Neuronal stem cell (in vitro differentiated cells): ENCODE results near the gene ZSWIM5. TPM values are rescaled to one million over a fixed set of nuclear protein-coding genes. Genes with fewer than 3 reads are reported as not detected.
"Not testable (repeated sequence)": the region's sequence is repeated elsewhere in the genome, so short reads cannot be mapped to it uniquely, and the experiment has no call there.

Experiments
- DNase-seq: peaks from one replicate; pipeline ENCODE4 v3.0.0-alpha.2; 2013; ENCODE audit warnings: low spot score
- H2AFZ ChIP-seq: one replicate; pipeline ENCODE4 v1.6.1; 2013; ENCODE audit warnings: mild to moderate bottlenecking, low read length, inconsistent platforms
- H2AK5ac ChIP-seq: 2 replicates; pipeline ENCODE4 v1.6.1; 2013; ENCODE audit warnings: low read depth, mild to moderate bottlenecking, inconsistent platforms, low read length, moderate library complexity, mixed read lengths
- H2BK120ac ChIP-seq: 2 replicates; pipeline ENCODE4 v1.6.1; 2013; ENCODE audit warnings: low read depth, mild to moderate bottlenecking, inconsistent platforms, low read length, moderate library complexity, mixed read lengths
- H2BK12ac ChIP-seq: one replicate; pipeline ENCODE4 v1.6.1; 2013; ENCODE audit warnings: low read length, inconsistent platforms
- H2BK15ac ChIP-seq: 2 replicates; pipeline ENCODE4 v1.6.1; 2013; ENCODE audit warnings: mild to moderate bottlenecking, low read length, inconsistent platforms, mixed read lengths
- H2BK5ac ChIP-seq: one replicate; pipeline ENCODE4 v1.6.1; 2013; ENCODE audit warnings: inconsistent platforms, mild to moderate bottlenecking, low read length, moderate library complexity
- H3K14ac ChIP-seq: one replicate; pipeline ENCODE4 v1.6.1; 2013; ENCODE audit warnings: low read length, inconsistent platforms
- H3K18ac ChIP-seq: 2 replicates; pipeline ENCODE4 v1.6.1; 2013; ENCODE audit warnings: low read length, inconsistent platforms
- H3K23ac ChIP-seq: 2 replicates; pipeline ENCODE4 v1.6.1; 2013; ENCODE audit warnings: low read depth, mild to moderate bottlenecking, mixed read lengths, low read length, inconsistent platforms; ENCODE audit not compliant: poor library complexity
- H3K27ac ChIP-seq: replicated peaks from 3 replicates; pipeline ENCODE4 v1.5.1; 2013; ENCODE audit warnings: low read length, inconsistent platforms
- H3K27me3 ChIP-seq, 3 experiments: 2 replicates each; pipeline ENCODE4 v1.6.1; 2013; ENCODE audit warnings: low read length in 3 of 3, mild to moderate bottlenecking in 2 of 3, inconsistent platforms in 1 of 3, low read depth in 1 of 3, mixed read lengths in 1 of 3, moderate library complexity in 1 of 3; ENCODE audit not compliant: control insufficient read depth in 3 of 3, insufficient read depth in 3 of 3
- H3K36me3 ChIP-seq, 2 donors: replicated peaks in 1 of 2; 2 replicates each; pipeline ENCODE4 v1.6.1; 2013; ENCODE audit warnings: low read length in 2 of 2; ENCODE audit not compliant: control insufficient read depth in 2 of 2, insufficient read depth in 2 of 2
- H3K4ac ChIP-seq: 2 replicates; pipeline ENCODE4 v1.6.1; 2013; ENCODE audit warnings: inconsistent platforms, mild to moderate bottlenecking, low read length, moderate library complexity
- H3K4me1 ChIP-seq, 2 donors: 1 replicate in 1 of 2; 2 replicates in 1 of 2; pipeline ENCODE4 v1.6.1; 2013; ENCODE audit warnings: low read length in 2 of 2, low read depth in 1 of 2; ENCODE audit not compliant: control insufficient read depth in 2 of 2, insufficient read depth in 1 of 2
- H3K4me2 ChIP-seq: one replicate; pipeline ENCODE4 v1.6.1; 2013; ENCODE audit warnings: mild to moderate bottlenecking, low read length, inconsistent platforms; ENCODE audit not compliant: insufficient read depth, poor library complexity, severe bottlenecking
- H3K4me3 ChIP-seq, 2 donors: 2 replicates each; pipeline ENCODE4 v1.5.1; 2013; ENCODE audit warnings: low read length in 2 of 2, mild to moderate bottlenecking in 2 of 2, inconsistent platforms in 1 of 2, moderate library complexity in 1 of 2
- H3K79me1 ChIP-seq: one replicate; pipeline ENCODE4 v1.6.1; 2013; ENCODE audit warnings: low read depth, mild to moderate bottlenecking, inconsistent platforms, low read length, moderate library complexity
- H3K9ac ChIP-seq: one replicate; pipeline ENCODE4 v1.6.1; 2013; ENCODE audit warnings: mild to moderate bottlenecking, low read depth, low read length, inconsistent platforms; ENCODE audit not compliant: poor library complexity
- H3K9me3 ChIP-seq, 2 donors: replicated peaks in 1 of 2; 2 replicates each; pipeline versions ENCODE3 to v1.6.1; 2013; ENCODE audit warnings: low read length in 2 of 2, mild to moderate bottlenecking in 2 of 2, inconsistent platforms in 1 of 2, low read depth in 1 of 2, mixed read lengths in 1 of 2, moderate library complexity in 1 of 2; ENCODE audit not compliant: control insufficient read depth in 2 of 2, insufficient read depth in 1 of 2
- H4K8ac ChIP-seq: one replicate; pipeline ENCODE4 v1.6.1; 2013; ENCODE audit warnings: low read depth, mild to moderate bottlenecking, inconsistent platforms, low read length, moderate library complexity
- H4K91ac ChIP-seq: one replicate; pipeline ENCODE4 v1.6.1; 2013; ENCODE audit warnings: low read length, low read depth, mild to moderate bottlenecking, inconsistent platforms; ENCODE audit not compliant: poor library complexity
- WGBS, 2 donors: extraction: QIAGEN DNeasy Blood & Tissue Kit; methylation state at CpG; one replicate each; pipeline ENCODE4 v1.1.7; 2013; ENCODE audit warnings: missing lambda C conversion rate in 2 of 2, mixed read lengths in 1 of 2; ENCODE audit not compliant: insufficient read length in 2 of 2, insufficient replicate concordance in 1 of 2; ENCODE audit errors: extremely low coverage in 2 of 2; 5-methylcytosine and 5-hydroxymethylcytosine counted together
- polyA plus RNA-seq, 2 experiments: library from polyadenylated mRNA; stranded (reverse); fragments of 200-250 nt; gene quantifications; one replicate each; pipeline ENCODE4 v1.2.3, GENCODE V29; 2013

ZSWIM5 gene
- 3.1 TPM for polyA plus RNA-seq (2013, experiment 1 of 2)
- 2.9 TPM for polyA plus RNA-seq (2013, experiment 2 of 2)

GRCh38 chr1:45205910-45206721 is at the start of gene ZSWIM5:
ZSWIM5 (minus strand) TSS chr1:45206605; CDS start chr1:45206350, 255 bp downstream.
- H2AFZ ChIP-seq: peak within 1 kb of the TSS; percentile 99
- peak within 1 kb of the TSS; percentile 98 for H2BK15ac ChIP-seq
- peak within 1 kb of the TSS; percentile 47 for H2BK120ac ChIP-seq
- peak within 1 kb of the TSS; percentile 72 for H3K4me2 ChIP-seq
- no peak within 1 kb of the TSS for H4K91ac ChIP-seq
- H2BK12ac ChIP-seq: peak within 1 kb of the TSS; percentile 41
- H3K9me3 ChIP-seq: no peaks in the 10 kb centered on the region
- H3K14ac ChIP-seq: peak within 1 kb of the TSS; percentile 90
- H3K4me3 ChIP-seq: peak within 1 kb of the TSS; percentile 85 to 100
- peaks cover 0 to 30% (median 10%) of the 10 kb centered on the region in 3 experiments for H3K27me3 ChIP-seq
- peak within 1 kb of the TSS; percentile 23 for H4K8ac ChIP-seq
- H3K4me1 ChIP-seq: peaks cover 0 to 9% of the 10 kb centered on the region in 2 donors
- H2AK5ac ChIP-seq: no peak within 1 kb of the TSS
- H3K18ac ChIP-seq: peak within 1 kb of the TSS; percentile 99
- no peaks in the 10 kb centered on the region for H3K79me1 ChIP-seq
- H3K9ac ChIP-seq: peak within 1 kb of the TSS; percentile 98
- H2BK5ac ChIP-seq: peak within 1 kb of the TSS; percentile 98
- no CpG with 5 or more reads among the region's 118 CpGs for WGBS, 2 donors
- DNase-seq: peak; percentile 69
- H3K36me3 ChIP-seq: no peaks in the 10 kb centered on the region
- no peak within 1 kb of the TSS for H3K4ac ChIP-seq
- peak within 1 kb of the TSS; percentile 98 for H3K23ac ChIP-seq
- H3K27ac ChIP-seq: peak within 1 kb of the TSS; percentile 91

GRCh38 chr1:45254490-45254889 is 48.1 kb upstream of the ZSWIM5 start:
- H3K79me1 ChIP-seq: no peaks in the 10 kb centered on the region
- H3K4ac ChIP-seq: no peak overlapping the region
- no peak for DNase-seq
- H3K4me2 ChIP-seq: no peak overlapping the region
- H4K8ac ChIP-seq: no peak overlapping the region
- H3K9ac ChIP-seq: no peak overlapping the region
- no peak overlapping the region for H3K18ac ChIP-seq
- H2BK12ac ChIP-seq: no peak overlapping the region
- H3K36me3 ChIP-seq: no peaks in the 10 kb centered on the region
- H3K14ac ChIP-seq: no peak overlapping the region
- H3K9me3 ChIP-seq: peaks cover 7 to 18% of the 10 kb centered on the region in 2 donors
- no peak overlapping the region for H2BK5ac ChIP-seq
- H3K27me3 ChIP-seq: no peaks in the 10 kb centered on the region
- H3K23ac ChIP-seq: no peak overlapping the region
- H4K91ac ChIP-seq: no peak overlapping the region
- H3K27ac ChIP-seq: no peak overlapping the region
- no peaks in the 10 kb centered on the region for H3K4me1 ChIP-seq
- H2BK120ac ChIP-seq: no peak overlapping the region
- H2BK15ac ChIP-seq: no peak overlapping the region
- H3K4me3 ChIP-seq: no peak overlapping the region
- no peak overlapping the region for H2AK5ac ChIP-seq
- no peak overlapping the region for H2AFZ ChIP-seq

DNA sequence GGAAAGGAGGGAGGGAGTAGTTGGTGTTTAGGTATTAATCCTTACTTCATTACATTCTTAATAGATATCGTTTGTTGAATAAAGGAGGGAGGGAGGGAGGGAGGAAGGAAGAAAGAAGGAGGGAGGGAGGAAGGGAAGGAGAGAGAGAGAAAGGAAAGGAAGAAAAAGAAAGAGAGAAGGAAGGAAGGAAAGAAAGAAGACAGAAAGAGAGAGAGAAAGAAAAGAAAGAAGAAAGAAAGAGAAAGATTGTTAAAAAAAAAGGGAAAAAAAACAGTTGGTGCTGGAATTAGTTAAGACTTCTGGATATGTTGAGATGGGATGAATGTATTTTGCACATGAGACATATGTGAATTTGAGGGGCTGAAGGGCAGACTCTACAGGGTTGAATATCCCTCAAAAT is 44.1 kb upstream of the ZSWIM5 start:
- H3K4me3 ChIP-seq: no peak overlapping the region
- H3K18ac ChIP-seq: no peak overlapping the region
- WGBS, 2 donors: 88% methylated on average over 1 of the region's 1 CpG; no CpG with 5 or more reads in 1 of the 2 donors
- no peaks in the 10 kb centered on the region for H3K27me3 ChIP-seq
- H3K4ac ChIP-seq: no peak overlapping the region
- no peaks in the 10 kb centered on the region for H3K9me3 ChIP-seq
- H2BK15ac ChIP-seq: no peak overlapping the region
- no peak for DNase-seq
- H3K27ac ChIP-seq: no peak overlapping the region
- no peak overlapping the region for H2AFZ ChIP-seq
- H3K9ac ChIP-seq: no peak overlapping the region
- no peak overlapping the region for H2BK12ac ChIP-seq
- no peak overlapping the region for H3K4me2 ChIP-seq
- H3K36me3 ChIP-seq: no peaks in the 10 kb centered on the region
- H3K23ac ChIP-seq: no peak overlapping the region
- no peaks in the 10 kb centered on the region for H3K79me1 ChIP-seq
- H2AK5ac ChIP-seq: no peak overlapping the region
- H2BK120ac ChIP-seq: no peak overlapping the region
- no peak overlapping the region for H3K14ac ChIP-seq
- H2BK5ac ChIP-seq: no peak overlapping the region
- H3K4me1 ChIP-seq: no peaks in the 10 kb centered on the region
- no peak overlapping the region for H4K8ac ChIP-seq
- H4K91ac ChIP-seq: no peak overlapping the region

DNA sequence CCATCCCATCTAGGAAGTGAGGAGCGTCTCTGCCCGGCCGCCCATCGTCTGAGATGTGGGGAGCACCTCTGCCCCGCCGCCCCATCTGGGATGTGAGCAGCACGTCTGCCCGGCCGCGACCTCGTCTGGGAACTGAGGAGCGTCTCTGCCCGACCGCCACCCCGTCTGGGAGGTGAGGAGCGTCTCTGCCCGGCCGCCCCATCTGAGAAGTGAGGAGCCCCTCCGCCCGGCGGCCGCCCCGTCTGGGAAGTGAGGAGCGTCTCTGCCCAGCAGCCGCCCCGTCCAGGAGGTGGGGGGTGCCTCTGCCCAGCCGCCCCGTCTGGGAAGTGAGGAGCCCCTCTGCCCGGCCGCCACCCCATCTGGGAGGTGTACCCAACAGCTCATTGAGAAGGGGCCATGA is 41.6 kb upstream of the ZSWIM5 start:
- not testable (repeated sequence) for H2AFZ ChIP-seq, H3K36me3 ChIP-seq, H2BK120ac ChIP-seq, H3K18ac ChIP-seq, H3K27me3 ChIP-seq, H3K9me3 ChIP-seq, H2BK15ac ChIP-seq, H2BK12ac ChIP-seq, DNase-seq, H2AK5ac ChIP-seq, H3K4ac ChIP-seq, H3K23ac ChIP-seq, H3K4me1 ChIP-seq, H4K91ac ChIP-seq, H3K27ac ChIP-seq, H3K4me3 ChIP-seq, H4K8ac ChIP-seq, H3K14ac ChIP-seq, H3K9ac ChIP-seq, H2BK5ac ChIP-seq, H3K79me1 ChIP-seq, H3K4me2 ChIP-seq
- no CpG with 5 or more reads among the region's 30 CpGs for WGBS, 2 donors
